Osteocyte (in vitro differentiated cells): Measurements from ENCODE around the gene MLANA. TPM values are rescaled to one million over a fixed set of nuclear protein-coding genes. Genes with fewer than 3 reads are reported as not detected.

ENCODE experiments used
- DNase-seq: peaks from one replicate; pipeline ENCODE4 v3.0.0; 2021; ENCODE audit warnings: mixed read lengths; ENCODE audit not compliant: unreplicated experiment; ENCODE audit errors: extremely low spot score
- H3K27ac Mint-ChIP-seq: one replicate; pipeline ENCODE4 v1.8.0; 2021; ENCODE audit warnings: mild to moderate bottlenecking, mixed read lengths; ENCODE audit not compliant: unreplicated experiment
- H3K27me3 Mint-ChIP-seq: one replicate; pipeline ENCODE4 v1.8.0; 2021; ENCODE audit warnings: mixed read lengths; ENCODE audit not compliant: unreplicated experiment
- H3K36me3 Mint-ChIP-seq: one replicate; pipeline ENCODE4 v1.8.0; 2021; ENCODE audit warnings: mixed read lengths; ENCODE audit not compliant: unreplicated experiment
- H3K4me1 Mint-ChIP-seq: one replicate; pipeline ENCODE4 v1.8.0; 2021; ENCODE audit warnings: mixed read lengths; ENCODE audit not compliant: unreplicated experiment
- H3K4me3 Mint-ChIP-seq: one replicate; pipeline ENCODE4 v1.8.0; 2021; ENCODE audit warnings: mild to moderate bottlenecking, moderate library complexity, mixed read lengths; ENCODE audit not compliant: unreplicated experiment
- H3K9me3 Mint-ChIP-seq: one replicate; pipeline ENCODE4 v1.8.0; 2021; ENCODE audit warnings: mixed read lengths; ENCODE audit not compliant: unreplicated experiment
- total RNA-seq: library from RNA; stranded (reverse); gene quantifications from 2 replicates; pipeline ENCODE4 v1.2.1, GENCODE V29; 2021
- TF ChIP-seq, protein P1 (sequence below): fragments of 200-600 bp; sonication (generic); IDR thresholded peaks from 2 replicates; pipeline ENCODE4 v1.5.0; 2021; ENCODE audit warnings: antibody characterized with exemption, mild to moderate bottlenecking, moderate library complexity

Gene MLANA
- total RNA-seq, 1 donor from 2014 or later: not detected

DNA sequence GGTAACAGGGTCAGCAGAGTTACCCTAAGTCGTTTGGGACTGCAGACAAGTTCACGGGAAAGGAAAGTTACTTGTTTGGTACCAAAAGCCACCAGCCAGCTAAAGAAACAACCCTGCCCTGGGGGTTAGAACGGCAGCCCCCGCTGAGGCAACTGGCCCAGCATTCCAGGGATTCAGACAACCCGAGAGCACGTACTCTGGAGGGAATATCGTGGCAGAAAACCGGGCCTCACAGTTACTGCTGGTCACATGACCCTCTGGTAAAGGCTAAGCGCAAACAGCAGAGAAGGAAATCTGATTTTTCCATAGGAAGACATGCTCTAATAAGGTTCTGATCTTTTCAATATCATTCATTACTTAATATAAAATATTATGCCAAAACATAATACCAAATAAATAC, 22.5 kb upstream of the MLANA start:
- TF ChIP-seq, protein P1, sequence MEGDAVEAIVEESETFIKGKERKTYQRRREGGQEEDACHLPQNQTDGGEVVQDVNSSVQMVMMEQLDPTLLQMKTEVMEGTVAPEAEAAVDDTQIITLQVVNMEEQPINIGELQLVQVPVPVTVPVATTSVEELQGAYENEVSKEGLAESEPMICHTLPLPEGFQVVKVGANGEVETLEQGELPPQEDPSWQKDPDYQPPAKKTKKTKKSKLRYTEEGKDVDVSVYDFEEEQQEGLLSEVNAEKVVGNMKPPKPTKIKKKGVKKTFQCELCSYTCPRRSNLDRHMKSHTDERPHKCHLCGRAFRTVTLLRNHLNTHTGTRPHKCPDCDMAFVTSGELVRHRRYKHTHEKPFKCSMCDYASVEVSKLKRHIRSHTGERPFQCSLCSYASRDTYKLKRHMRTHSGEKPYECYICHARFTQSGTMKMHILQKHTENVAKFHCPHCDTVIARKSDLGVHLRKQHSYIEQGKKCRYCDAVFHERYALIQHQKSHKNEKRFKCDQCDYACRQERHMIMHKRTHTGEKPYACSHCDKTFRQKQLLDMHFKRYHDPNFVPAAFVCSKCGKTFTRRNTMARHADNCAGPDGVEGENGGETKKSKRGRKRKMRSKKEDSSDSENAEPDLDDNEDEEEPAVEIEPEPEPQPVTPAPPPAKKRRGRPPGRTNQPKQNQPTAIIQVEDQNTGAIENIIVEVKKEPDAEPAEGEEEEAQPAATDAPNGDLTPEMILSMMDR: no peak
- H3K36me3 Mint-ChIP-seq: no peaks in the 10 kb centered on the region
- DNase-seq: no peak
- peaks cover 20% of the 10 kb centered on the region for H3K4me1 Mint-ChIP-seq
- H3K4me3 Mint-ChIP-seq: no peak overlapping the region
- H3K27ac Mint-ChIP-seq: no peak overlapping the region
- H3K9me3 Mint-ChIP-seq: no peaks in the 10 kb centered on the region
- H3K27me3 Mint-ChIP-seq: no peaks in the 10 kb centered on the region

DNA sequence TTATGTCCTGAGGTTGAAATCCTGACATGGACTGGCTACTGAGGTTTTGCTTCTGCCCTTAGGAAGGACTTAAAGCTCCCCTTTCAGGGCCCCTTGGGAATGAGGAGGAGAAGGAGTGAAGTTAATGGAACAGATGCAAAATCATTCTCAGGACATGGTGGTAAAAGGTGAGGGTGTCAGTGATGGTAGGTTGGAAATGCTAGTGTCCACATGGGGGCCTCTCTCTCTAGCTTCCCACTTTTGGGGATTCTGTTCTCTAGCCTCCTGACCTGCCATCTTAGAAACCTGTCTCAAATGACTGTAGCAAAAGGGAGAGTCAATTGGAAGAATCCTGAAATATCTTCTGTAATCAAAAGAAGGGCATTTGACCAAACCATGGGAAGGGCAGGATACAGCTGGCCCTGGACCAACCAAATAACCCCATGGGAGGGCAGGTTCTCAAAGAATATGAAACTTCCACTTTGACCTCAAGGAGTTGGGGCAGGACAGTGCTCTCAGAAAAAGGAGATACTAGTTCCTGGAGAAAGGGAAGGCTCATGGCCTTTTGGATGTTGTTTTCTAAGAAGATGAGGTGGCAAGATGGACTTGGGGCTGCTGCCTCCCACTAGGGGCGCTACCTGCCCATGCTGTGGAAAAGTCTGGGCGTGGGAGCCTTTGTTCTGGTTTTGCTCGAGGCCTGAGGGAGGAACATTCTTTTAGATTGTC, 21.2 kb upstream of the MLANA start:
- Mint-ChIP-seq H3K4me1 (peaks cover 20% of the 10 kb centered on the region), H3K9me3 (no peaks in the 10 kb centered on the region), H3K4me3 (no peak overlapping the region), H3K27ac (no peak overlapping the region), H3K36me3 (no peaks in the 10 kb centered on the region), H3K27me3 (no peaks in the 10 kb centered on the region)
- TF ChIP-seq, protein P1: peak; percentile 21
- no peak for DNase-seq

DNA sequence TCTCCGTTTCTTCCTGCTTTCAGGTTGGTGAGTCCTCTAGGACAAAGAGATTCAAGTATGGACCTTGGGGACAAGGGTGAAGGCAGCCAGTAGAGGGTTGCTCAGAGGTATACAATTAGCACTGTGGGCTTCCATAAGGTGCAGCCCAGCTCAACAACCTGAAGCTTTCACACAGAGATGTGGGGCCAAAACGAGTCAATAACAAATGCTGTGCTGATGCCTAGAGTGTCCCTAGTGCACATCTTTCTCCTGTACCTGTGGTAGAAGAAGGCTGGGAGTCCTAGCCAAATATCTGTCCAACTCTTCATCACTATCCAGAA, 20.7 kb upstream of the MLANA start:
- TF ChIP-seq, protein P1: no peak
- DNase-seq: no peak
- peaks cover 20% of the 10 kb centered on the region for H3K4me1 Mint-ChIP-seq

DNA sequence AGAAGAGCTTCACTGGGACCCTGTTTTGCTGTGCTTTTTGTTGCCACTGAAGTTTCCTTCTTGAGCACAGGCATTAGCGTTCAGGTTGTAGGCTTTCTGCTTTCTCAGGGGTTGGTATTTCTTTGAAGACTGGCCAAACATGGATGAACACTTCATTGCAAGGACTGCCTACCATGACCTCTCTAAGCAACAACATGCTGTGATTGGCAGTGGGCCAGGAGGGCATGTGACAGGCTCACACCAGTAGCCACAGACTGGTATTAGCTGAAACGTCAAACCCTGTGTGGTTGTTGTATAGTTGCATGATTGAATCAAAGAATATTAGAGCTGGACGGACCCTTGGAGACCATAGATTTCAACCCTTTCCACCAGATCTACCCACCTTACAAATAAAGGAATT, 20.0 kb upstream of the MLANA start:
- no peak for DNase-seq
- Mint-ChIP-seq H3K4me1 (peaks cover 20% of the 10 kb centered on the region), H3K4me3 (no peak overlapping the region), H3K27me3 (no peaks in the 10 kb centered on the region), H3K27ac (no peak overlapping the region), H3K36me3 (no peaks in the 10 kb centered on the region), H3K9me3 (no peaks in the 10 kb centered on the region)
- TF ChIP-seq, protein P1: no peak

More for the DNA sequence above, 20.7 kb upstream of the MLANA start:
- H3K9me3 Mint-ChIP-seq: no peaks in the 10 kb centered on the region
- no peaks in the 10 kb centered on the region for H3K36me3 Mint-ChIP-seq
- no peaks in the 10 kb centered on the region for H3K27me3 Mint-ChIP-seq
- no peak overlapping the region for H3K27ac Mint-ChIP-seq
- no peak overlapping the region for H3K4me3 Mint-ChIP-seq

DNA sequence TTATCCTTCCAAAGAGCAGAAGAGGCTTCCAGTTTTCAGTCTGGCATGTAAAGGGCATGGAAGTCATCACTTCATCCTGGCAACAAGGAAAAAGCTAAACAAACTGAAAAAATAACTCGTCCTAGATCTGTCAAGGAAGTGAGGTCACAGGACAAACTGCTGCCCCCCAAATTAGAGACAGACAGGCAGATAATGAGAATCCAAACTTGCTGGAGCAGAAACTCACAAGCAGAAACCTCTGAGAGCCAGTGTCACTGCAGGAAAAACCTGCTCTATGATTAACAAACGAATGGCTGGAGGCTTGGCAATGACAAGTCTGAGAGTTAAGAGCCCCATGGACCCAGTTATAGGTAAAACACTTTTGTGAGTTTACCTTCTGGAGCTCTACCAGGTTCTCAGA, 18.9 kb upstream of the MLANA start:
- no peak overlapping the region for H3K4me3 Mint-ChIP-seq
- no peaks in the 10 kb centered on the region for H3K36me3 Mint-ChIP-seq
- no peak for DNase-seq
- no peak overlapping the region for H3K27ac Mint-ChIP-seq
- TF ChIP-seq, protein P1: no peak
- no peaks in the 10 kb centered on the region for H3K27me3 Mint-ChIP-seq
- H3K9me3 Mint-ChIP-seq: no peaks in the 10 kb centered on the region
- peaks cover 20% of the 10 kb centered on the region for H3K4me1 Mint-ChIP-seq
